Forelimb muscle (tissue), 1 donor: Measurements from ENCODE around the gene DNAJC1. TPM values are rescaled to one million over a fixed set of nuclear protein-coding genes. Genes with fewer than 3 reads are reported as not detected.

Experiments used
- DNase-seq: peaks from one replicate; pipeline ENCODE4 v3.0.0-alpha.2; 2013; ENCODE audit warnings: low read depth
- polyA plus RNA-seq: library from polyadenylated mRNA; unstranded; fragments of 120-200 nt; gene quantifications from one replicate; pipeline ENCODE4 v1.2.1, GENCODE V29; 2013; ENCODE audit not compliant: insufficient read length

The DNAJC1 gene
- polyA plus RNA-seq, 1 donor: 10.8 TPM

DNA sequence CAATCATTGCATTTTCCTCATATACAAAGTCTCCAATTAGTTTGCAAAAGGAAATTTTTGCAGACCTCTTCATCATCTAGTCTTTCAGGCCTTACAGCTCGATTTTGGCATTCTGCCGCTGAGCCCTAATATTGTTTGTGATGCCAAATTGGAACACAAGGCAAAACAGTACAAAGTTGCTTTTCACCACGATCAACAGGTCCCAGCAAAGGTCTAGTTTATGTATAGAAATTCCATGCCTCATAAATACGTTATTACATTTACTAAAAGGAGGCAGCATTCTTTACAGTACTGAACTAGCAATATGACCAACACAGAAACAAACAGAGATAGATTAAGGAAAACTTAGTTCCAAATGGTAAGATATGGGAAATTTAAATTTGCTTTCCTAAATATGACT, 7.0 kb upstream of the DNAJC1 start:
- no peak for DNase-seq

DNA sequence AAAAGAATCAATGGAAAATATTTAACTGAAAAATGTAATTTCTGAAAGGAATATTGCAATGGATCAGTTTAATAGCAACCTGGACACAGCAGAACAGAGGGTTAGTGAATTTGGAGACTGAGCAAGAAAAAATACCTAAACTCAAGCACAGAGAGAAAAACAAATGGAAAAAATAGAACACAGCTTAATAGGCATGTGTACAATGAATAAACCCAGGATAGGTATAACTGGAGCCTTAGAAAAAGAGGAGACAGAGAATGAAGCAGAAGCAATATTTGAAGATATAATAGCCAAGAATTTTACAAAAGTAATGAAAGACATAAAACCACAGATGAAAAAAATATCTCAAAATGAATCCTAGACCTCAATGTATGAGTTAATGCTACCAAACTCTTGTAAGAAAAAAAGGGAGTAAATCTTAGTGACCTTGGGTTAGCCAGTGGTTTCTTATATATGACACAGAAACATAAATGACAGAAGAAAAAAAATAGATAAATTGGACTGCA, 2.9 kb upstream of the DNAJC1 start:
- DNase-seq: no peak

DNA sequence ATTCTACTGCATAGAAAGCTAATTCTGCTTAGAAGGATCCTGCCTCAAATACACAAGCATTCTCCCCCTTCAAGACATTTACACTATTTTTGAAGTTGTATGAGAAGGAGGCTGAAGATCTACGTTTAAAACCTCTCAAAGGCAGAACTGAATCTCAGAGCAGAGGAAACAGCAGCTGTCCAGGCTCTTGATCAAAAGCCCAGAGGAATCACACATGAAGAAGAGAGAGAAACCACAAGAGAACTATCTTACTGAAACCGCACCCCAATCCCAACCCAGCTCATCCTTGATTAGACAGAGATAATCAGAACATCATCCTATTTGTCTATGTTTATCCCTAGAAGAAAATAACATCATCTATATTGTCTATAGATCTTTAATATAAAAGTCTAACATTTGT, 2.2 kb upstream of the DNAJC1 start:
- no peak for DNase-seq

DNA sequence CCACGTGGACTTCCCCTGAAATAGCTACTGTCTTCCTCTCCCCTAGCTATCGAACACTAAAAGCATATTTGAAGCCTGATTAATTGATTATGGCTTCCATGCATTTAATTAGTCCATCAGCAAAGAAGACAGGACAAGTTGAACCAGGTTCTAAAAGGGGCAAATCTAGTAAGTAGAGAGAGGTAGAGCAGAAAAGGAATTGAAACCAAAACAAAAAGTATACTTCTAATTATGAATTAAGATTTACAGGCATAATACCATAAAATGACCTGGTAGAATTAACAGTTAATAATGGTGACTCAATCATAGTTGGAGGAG, 393 bp upstream of the DNAJC1 start:
- DNase-seq: no peak

DNA sequence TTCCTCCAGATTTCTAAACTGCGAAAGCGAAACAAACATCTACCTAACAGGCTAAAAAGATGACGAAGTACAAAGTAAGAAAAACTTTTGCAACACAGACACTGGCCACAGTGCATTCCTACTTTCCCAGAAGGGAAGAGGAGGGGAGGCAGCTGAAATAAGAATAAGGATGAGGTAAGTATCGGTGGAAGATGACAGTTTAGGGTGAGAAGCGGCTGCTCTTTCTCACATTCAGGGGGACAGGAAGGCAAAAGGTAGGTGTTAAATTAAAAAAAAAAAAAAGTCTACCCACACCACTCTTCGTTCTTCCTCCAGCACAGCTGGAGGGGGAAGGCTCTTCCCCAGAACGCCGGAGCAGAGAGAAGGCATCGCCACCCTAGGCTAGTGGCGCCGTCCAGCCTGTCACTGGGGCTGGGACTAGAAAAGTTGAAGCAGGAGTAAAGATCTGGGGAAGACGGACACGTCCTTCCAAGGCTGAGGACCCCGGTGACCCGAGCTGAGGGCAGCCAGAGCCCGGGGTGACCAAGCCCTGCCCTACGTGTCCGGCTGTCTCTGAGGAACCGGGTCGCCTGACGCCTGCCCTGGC, 846 bp downstream of the DNAJC1 start:
- no peak for DNase-seq

DNA sequence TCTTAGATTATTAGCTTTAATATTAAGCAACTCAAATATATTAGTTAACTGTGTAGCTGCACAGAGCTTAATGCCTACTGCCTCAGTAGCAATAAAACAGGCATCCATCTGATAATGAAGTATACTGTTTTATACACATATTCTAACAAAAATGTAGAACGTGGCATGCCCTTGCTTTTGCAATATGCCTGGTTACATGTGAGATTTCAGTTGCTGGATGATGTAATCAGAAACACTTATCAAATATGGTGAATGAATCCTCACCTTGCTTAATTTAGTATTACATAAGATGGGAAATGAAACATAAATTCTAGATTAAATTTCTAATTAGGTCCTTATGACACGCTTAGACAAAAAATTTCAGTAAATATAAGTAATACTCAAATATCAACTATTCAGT, 8.0 kb downstream of the DNAJC1 start:
- no peak for DNase-seq

DNA sequence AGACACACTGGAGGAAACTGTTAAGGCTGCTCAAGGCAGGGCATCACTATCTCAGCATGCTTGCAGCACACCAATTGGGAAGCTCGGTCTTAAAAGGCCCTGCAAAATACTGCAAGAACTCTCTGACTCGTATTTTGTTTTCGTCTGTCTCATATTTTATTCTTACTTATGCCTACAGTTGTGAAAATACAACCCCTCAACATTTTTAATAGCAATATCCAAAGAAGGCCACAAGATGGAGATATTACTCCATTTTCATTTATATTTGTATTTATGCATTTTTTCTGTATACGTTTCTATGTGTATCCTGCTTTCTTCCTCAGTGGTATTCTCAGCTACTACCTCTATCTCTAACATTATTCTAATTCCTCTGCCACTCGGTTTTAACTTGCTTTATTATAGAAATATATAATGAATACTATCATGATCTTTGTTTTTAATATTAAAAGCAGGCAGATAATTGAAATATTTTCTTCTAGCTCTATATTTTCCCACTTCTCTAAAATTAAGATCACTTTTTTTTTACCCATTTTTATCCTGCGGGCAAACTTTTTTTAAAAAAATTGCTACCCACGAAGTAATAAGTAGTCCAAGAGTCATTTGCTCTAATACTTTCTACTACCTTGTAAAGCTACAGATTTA, 10.0 kb downstream of the DNAJC1 start:
- DNase-seq: no peak

DNA sequence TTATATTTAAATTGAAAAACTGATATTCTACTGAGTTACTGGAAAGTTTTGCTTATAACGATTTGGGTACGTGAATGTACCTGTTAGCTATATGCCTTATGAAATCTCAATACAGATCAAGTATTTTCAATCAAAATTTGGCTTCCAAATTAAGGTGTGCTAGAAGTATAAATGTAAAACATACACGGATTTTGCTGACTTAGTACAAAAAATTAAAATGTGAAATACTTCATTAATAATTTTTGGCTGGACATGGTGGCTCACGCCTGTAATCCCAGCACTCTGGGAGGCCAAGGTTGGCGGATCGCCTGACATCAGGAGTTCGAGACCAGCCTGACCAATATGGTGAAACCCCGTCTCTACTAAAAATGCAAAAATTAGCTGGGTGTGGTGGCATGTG, 11.7 kb downstream of the DNAJC1 start:
- DNase-seq: no peak

DNA sequence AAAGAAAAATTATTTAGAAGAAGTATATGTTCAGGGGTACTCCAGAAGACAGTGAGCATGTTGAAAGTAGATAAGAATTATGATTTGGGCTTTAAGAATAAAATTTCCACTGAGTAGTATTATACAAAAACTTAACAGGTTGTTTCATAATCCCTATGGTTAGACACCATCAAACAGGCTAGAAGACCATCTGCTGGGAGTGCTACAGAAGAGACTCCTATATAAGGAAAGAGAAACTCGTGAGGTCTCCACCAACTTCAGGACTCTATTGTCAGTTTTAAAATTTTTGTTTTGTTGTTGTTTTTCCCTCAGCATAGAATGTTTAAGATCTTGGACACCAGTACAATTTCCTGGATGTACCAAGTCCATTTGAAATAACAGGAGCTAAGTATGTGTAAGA, 13.1 kb downstream of the DNAJC1 start:
- no peak for DNase-seq

DNA sequence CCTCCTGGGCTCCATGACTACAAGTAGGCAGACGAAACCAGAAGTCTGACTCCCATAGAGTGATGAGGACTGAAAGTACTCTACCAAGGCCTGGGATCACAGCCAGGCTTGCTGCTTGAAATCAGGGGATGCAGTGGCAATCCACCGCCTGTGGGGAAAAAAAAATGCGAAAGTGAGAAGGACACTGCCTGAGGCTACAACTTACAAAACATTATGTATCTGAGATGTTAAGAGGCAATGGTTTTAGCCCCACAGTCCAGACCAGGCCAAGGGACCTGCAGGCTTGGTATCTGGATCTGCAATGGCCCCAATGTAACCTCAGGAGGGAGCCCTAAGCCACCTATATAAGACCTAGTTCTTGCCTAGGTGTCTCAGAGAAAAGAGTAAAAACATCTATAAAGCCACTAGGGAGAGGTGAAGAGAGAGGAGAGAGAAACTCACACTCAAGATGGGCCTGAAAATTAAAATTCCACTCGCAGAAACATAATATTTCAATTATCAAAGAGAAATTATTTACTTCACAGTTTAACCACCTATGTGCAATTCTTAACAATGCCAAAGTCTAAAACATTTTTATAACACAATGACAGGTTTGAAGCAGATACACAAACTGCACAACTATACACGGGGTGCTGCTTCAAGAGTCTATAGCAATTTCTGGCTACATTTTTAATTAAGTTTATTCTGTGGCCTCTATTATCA, 13.9 kb downstream of the DNAJC1 start:
- no peak for DNase-seq

DNA sequence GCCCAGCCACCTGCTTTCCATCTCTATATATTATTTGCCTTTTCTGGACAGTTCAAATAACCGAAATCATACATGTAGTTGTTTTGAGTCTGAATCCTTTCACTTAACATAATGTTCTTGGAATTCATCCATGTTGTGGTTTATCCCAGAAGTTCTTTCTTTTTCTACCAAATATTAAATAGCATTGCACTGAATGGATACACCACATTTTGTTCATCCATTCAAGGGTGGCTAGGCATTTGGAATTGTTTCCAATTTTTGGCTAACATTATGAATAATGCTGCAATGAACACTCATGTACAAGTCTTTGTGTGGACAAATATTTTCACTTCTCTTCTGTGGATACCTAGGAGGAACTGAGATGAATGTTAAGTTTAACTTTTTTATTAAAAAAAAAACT, 18.0 kb downstream of the DNAJC1 start:
- no peak for DNase-seq

DNA sequence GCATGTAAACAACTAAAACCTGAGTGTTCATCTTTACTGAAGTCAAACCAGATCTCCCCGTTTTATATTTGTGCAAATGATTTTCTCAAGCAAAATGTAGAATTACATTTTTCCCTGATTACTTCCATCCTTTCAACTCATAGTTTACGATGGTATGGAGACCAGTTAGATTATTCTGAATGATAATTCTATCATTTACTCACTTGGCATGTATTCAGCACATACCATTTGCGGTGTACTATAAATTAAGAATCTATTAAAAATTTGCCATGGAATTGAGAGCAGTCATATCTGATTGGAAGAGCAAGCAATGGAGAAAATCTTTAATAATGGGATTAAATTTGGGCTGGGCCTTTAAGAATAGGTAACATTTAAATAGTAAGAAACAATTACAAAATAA, 22.4 kb downstream of the DNAJC1 start:
- no peak for DNase-seq

DNA sequence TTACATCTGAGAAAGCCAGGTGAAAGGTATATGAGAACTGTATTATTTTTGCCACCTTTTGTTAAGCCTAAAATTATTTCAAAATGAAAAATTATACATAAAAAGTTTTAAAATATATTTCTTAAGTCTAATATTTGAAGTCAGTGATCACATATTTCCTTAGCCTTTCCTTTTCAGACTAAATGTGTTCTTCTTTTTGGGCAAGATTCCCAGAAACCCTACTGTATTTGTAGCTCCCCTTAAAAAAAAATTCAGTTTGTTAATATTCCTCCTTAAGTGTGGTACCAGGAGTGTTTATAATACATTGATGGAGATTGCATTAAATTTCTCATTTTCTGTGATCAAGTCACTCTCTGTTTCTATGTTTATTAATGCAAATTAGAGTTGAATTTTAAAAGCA, 22.8 kb downstream of the DNAJC1 start:
- DNase-seq: no peak

DNA sequence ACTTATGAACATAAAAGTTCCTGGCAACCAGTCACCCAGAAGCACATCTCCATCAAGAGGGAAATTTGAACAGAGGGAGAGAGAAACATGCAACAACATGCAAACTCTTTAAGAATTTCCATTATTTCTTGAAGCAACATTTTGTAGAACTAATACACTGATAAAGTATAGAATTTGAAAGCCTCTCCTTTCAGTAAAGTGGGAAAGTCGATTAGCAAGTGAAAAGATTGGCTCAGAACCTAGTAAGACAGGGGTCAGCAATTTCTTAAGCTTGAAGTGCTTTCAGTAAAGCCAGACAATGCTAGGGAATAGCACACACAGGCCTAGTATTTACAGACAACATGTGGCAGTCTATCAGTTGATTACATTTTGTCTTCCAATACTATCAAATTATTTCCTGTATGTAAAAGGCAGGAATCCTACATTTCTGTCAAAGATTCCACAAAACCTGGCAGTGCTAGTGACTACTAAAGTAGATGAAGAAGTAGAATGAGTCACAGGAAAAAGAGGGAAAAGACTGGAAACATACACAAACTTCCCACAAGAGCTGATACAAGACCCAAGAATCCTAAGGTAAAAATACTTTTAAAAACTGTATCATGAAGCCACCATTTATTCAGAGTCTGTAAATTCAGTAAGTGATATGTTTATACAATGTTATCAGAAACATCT, 25.2 kb downstream of the DNAJC1 start:
- DNase-seq: no peak

DNA sequence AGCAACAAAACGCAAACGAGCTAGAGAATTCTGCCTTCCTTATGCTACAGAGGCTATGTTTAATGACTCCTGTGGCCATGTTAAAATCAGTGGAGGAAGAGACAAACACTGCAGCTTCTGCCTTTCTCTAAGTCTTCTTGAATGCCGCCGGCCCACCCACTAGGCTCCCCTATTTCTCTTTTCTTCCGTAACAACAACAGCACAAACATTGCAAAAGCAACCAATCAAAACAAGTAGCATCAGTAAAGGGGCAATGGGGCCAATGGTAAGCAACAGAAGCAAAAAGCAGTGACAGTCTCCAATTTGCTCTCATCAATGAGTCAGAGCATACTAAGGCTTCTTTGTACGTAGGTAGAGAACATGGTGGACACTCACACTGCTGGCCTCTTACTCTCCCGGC, 26.8 kb downstream of the DNAJC1 start:
- no peak for DNase-seq

DNA sequence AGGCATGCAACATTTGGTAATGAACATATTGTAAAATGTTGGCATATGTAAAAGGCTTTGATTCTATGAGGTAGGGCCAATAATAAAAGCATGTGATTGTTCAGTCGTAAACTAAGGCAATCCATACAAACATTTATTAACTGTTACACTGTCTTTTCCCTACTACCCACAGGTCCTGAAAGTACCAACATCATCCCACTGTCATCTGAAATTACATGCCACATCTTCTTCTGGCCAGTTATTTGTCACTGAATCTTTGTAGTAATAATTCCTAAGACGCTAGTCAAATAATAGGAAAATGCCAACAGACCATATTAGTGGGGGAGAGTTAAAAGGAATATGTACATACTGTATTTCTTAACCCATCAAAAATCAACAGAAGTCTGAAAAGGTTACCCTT, 27.2 kb downstream of the DNAJC1 start:
- no peak for DNase-seq

DNA sequence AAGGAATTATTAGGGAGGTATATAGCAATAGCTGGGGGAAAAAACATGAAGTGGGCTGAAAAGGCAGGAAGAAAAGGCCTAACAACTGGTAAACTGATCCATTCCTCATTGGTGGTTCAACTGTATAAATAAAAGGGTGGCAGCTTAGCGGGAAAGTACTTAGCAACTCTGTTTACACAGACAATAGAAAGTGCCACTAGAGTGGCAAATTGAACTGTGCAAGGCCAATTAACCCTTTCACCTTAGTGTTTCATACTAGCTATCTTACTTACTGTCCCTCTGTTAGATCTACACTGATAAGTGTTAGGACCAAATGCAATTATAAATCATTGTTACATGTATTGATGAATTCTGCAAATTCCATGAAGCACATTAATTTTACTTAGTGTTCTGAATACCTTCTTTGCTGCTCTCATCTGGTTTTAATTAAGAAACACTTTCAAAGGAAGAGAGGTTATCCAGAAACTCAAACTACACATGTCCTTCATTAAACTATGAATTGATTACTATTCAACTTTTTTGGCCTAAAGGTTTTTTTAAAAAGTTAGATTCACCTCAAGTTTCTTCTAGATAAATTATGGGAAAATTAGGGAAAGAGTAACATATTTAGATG, 28.0 kb downstream of the DNAJC1 start:
- no peak for DNase-seq

DNA sequence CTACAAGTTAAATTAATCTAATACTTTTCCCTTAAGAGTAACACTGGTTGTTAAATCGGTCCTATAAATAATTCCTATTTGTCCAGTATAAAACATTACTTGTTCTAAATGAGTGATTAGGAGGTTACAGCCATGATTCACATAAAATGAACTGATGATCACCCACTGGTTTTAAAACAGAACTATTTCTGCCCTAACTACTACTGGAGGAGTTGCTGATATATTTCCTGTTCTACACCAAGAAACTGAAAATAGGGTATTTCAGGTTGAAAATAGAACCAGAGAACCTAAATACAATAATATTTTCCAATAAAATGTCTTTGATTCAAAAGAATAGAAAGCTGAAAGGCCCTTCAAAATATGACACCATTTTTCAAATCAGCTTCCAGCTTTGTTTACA, 30.9 kb downstream of the DNAJC1 start:
- no peak for DNase-seq

DNA sequence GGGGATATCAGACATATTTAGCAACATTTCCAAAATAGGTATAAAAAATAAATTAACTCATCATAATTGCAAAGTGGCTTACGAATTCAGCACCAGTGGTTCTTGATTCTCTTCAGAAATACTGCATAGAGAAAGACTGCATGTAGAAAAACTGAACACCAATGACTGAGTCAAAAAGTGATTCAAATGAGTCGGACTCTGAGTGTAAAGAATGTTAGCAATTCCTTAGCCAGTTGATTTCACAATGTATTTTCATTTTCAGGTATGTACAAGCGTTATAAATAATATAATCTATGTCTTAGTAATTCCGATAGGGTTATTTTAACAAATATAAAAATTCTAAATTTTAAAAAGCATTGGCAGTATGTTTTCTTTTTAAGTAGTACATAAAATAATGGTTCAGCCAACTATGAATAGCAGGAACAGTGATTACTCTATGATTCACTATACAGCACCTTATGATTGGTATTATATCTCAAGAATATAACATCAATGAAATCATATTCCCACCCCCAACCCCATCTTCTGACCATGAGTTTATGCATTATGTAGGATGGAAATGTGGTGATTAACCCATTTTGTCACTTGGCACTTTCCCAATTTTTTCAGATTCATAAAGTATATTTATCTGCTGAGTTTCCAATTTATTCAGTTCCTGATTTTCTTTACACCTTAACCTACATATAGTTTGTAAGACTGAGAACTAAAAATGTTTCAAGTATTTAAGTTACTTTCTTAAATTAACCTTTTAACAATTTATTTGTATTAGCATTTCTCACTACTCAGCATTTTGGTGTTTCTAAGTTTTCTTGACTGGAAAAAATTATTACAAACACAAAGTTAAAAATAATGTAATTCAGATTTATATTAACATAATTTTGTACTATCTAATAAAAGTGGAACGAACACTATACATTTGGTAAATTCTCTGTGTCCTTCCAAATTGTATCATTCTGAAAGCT, 33.9 kb downstream of the DNAJC1 start:
- no peak for DNase-seq

DNA sequence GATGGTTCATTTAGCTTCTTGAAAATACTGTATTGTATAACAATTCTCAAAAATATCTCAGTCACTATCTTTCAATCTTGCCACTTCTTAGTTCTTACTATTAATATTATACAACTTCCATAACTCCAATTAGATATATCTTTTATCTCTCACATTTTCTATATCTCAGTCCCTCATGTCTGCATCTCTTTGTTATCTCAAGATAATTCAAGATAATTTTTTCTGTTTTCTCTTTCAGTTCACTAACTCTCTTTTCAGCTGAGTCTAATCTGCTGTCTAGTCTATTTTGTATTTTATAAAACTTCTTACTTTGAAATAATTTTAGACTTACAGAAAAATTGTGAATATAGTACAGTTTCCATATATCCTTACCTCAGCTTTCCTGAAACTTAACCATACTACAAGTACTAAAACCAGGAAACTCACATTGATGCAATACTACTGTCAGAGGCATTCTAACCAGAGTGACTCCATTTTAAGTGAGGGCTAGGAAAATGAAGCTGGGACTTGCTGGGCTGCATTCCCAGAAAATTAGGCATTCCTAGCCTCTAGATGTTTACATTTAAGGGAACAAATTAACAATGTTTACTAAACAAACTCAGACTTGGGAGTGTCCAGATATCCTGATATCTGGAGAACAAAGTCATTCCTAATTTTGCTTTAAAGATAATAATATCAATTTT, 38.4 kb downstream of the DNAJC1 start:
- no peak for DNase-seq

DNA sequence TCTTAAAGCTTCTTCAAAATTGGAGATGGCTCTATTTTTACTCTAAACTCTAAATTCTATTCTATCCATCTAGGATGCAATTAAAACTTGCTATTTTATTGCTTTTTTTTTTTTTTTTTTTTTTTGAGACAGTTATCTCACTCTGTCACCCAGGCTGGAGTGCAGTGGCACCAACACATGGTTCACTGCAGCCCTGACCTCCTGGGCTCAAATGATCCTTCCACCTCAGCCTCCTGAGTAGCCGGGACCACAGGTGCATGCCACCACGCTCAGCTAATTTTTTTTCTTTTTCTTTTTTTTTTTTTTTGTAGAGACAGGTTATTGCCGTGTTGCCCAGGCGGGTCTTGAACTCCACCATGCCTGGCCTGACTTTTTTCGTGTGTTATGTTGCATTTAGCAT, 41.2 kb downstream of the DNAJC1 start:
- DNase-seq: no peak
